SK-N-SH treated with all-trans-retinoic acid at 6 μM for 48 hours (cell line): Measurements from ENCODE around the gene LRATD1.

Source experiments
- OSR1 ChIP-seq: fragments of 250-450 bp; sonication (Bioruptor Pico); IDR thresholded peaks from 2 replicates; pipeline ENCODE4 v1.8.0; 2022; ENCODE audit warnings: moderate library complexity, mild to moderate bottlenecking, inconsistent platforms
- TF ChIP-seq, protein P1 (sequence below): fragments of 250-450 bp; sonication (Bioruptor Pico); IDR thresholded peaks from 2 replicates; pipeline ENCODE4 v1.8.0; 2020; ENCODE audit warnings: mild to moderate bottlenecking, moderate library complexity, borderline replicate concordance
- TF ChIP-seq, protein P2 (sequence below): fragments of 250-450 bp; sonication (Bioruptor Pico); IDR thresholded peaks from 2 replicates; pipeline ENCODE4 v1.5.1; 2020; ENCODE audit warnings: low read depth, mild to moderate bottlenecking, moderate library complexity

DNA sequence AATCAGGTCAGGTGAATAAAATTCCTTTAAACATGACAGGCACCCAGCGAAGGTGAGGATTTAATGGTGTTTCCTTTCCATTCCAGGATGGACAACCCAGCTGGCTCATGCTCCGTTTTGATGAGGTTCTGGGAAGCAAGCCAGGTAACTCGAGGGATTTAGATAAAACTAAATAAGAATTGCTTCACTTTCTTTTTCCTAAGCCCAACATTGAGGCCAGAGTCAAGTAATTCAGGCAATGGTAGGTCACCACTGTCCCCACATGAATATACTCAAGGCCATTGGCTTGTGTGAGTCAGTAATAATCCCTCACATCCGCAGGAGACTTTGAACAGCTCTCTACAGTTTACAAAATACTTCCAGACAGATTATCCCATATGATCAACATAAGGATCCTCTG lies 16.2 kb upstream of the LRATD1 start:
- TF ChIP-seq, protein P1, sequence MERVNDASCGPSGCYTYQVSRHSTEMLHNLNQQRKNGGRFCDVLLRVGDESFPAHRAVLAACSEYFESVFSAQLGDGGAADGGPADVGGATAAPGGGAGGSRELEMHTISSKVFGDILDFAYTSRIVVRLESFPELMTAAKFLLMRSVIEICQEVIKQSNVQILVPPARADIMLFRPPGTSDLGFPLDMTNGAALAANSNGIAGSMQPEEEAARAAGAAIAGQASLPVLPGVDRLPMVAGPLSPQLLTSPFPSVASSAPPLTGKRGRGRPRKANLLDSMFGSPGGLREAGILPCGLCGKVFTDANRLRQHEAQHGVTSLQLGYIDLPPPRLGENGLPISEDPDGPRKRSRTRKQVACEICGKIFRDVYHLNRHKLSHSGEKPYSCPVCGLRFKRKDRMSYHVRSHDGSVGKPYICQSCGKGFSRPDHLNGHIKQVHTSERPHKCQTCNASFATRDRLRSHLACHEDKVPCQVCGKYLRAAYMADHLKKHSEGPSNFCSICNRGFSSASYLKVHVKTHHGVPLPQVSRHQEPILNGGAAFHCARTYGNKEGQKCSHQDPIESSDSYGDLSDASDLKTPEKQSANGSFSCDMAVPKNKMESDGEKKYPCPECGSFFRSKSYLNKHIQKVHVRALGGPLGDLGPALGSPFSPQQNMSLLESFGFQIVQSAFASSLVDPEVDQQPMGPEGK (CRISPR knock-in tag): no peak
- no peak for TF ChIP-seq OSR1 (CRISPR knock-in tag)
- TF ChIP-seq, protein P2, sequence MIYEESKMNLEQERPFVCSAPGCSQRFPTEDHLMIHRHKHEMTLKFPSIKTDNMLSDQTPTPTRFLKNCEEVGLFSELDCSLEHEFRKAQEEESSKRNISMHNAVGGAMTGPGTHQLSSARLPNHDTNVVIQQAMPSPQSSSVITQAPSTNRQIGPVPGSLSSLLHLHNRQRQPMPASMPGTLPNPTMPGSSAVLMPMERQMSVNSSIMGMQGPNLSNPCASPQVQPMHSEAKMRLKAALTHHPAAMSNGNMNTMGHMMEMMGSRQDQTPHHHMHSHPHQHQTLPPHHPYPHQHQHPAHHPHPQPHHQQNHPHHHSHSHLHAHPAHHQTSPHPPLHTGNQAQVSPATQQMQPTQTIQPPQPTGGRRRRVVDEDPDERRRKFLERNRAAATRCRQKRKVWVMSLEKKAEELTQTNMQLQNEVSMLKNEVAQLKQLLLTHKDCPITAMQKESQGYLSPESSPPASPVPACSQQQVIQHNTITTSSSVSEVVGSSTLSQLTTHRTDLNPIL: no peak
